Measurements from ENCODE around the gene SYS1. TPM values are rescaled to one million over a fixed set of nuclear protein-coding genes. Genes with fewer than 3 reads are reported as not detected.
A peak's percentile ranks its signal among the peaks of the same experiment; 100 is the strongest.

The SYS1 gene
- total and polyA plus RNA-seq, 2 of the 8 experiments (the other 6 are each of a cell fraction or from before 2014, with no cell fraction given): 19.6 to 50.8 TPM

DNA sequence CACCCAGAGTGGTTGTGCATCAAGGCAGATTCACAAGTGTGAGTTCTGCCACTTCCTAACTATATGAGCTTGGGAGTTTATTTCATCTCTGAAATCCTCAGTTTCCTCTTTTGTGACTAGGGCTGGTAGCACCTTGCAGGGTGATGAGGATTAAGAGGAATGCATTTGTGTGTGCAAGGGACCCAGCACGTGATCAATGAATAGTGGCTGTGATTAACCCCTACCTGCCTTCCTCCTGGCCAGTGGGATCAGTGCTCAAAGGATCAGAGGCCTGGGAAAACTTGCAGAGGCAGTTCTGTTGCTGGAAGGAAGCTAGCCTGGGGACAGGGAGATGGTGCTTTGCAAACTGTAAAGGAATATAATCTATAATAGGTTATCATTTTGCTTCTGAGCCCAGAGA, 22.0 kb upstream of the SYS1 start:
- H3K27me3 ChIP-seq (replicated peaks in 1 of 4; ENCODE audit: control insufficient read depth in 3 of 4, extremely low read depth in 1 of 4, insufficient read depth in 3 of 4, low read length in 3 of 4): no peaks in the 10 kb centered on the region
- peaks cover 0 to 89% of the 10 kb centered on the region in 2 experiments; a peak in 3 of 4 replicates for H3K79me2 ChIP-seq (ENCODE audit: control insufficient read depth in 1 of 2, insufficient read depth in 2 of 2, low read length in 2 of 2)
- peak overlapping the region in 2 of 4 experiments; percentile 12 to 51; a peak in 3 of 8 replicates for H3K4me3 ChIP-seq (ENCODE audit: extremely low read depth in 1 of 4, insufficient read depth in 2 of 4, low read depth in 3 of 4, low read length in 4 of 4)
- H4K8ac ChIP-seq (ENCODE audit: extremely low read depth, insufficient read depth, low read length): no peak overlapping the region
- peak overlapping the region in 1 of 4 experiments; percentile 47; a peak in 2 of 7 replicates for H3K9ac ChIP-seq (replicated peaks in 1 of 4; ENCODE audit: extremely low read depth in 1 of 4, low read depth in 3 of 4, low read length in 3 of 4)
- H4K91ac ChIP-seq (replicated peaks; ENCODE audit: insufficient read length, low read length): no peak overlapping the region
- no peak for DNase-seq (ENCODE audit: low read depth in 1 of 2, low spot score in 2 of 2)
- peak overlapping the region; percentile 86; the same call in 1 of the 2 replicates for H3K18ac ChIP-seq (ENCODE audit: extremely low read depth, low read length)
- H2BK20ac ChIP-seq (ENCODE audit: low read length): no peak overlapping the region
- H3K4me2 ChIP-seq (ENCODE audit: insufficient read depth in 1 of 2, low read depth in 2 of 2, low read length in 2 of 2): peak overlapping the region; percentile 68 to 84
- no peaks in the 10 kb centered on the region for H3K9me3 ChIP-seq (ENCODE audit: insufficient read depth in 2 of 2, low read depth in 1 of 2, low read length in 1 of 2)
- no peak overlapping the region for H3K56ac ChIP-seq (replicated peaks; ENCODE audit: insufficient read length, low read depth, low read length)
- peaks cover 37 to 75% (median 53%) of the 10 kb centered on the region in 4 experiments for H3K4me1 ChIP-seq (replicated peaks in 1 of 4; ENCODE audit: control insufficient read depth in 3 of 4, insufficient read depth in 4 of 4, low read length in 3 of 4)
- peak overlapping the region; percentile 30; the same call in 1 of the 2 replicates for H2BK5ac ChIP-seq (ENCODE audit: low read depth, low read length)
- H2AK5ac ChIP-seq (ENCODE audit: low read depth, low read length): no peak overlapping the region
- CTCF ChIA-PET (ENCODE audit: partially characterized antibody): interaction anchor here (0.8 to 4.6 kb wide), 13 partner anchors 8 to 109 kb away, joined by 3 to 24 read pairs (median 5); partner anchors contain the start of genes DBNDD2 and SYS1
- no peak overlapping the region for H3K23ac ChIP-seq (ENCODE audit: insufficient read length)
- H2AFZ ChIP-seq (ENCODE audit: low read length): no peak overlapping the region
- no peaks in the 10 kb centered on the region for H3K23me2 ChIP-seq (ENCODE audit: low read depth, low read length)
- peaks cover 28% of the 10 kb centered on the region for H3K79me1 ChIP-seq (ENCODE audit: low read depth, low read length)
- POLR2A ChIA-PET (ENCODE audit: partially characterized antibody): interaction anchor here (0.8 to 2.3 kb wide), 12 partner anchors 8 to 96 kb away, joined by 3 to 18 read pairs (median 4); partner anchors contain the start of gene SYS1
- H3K4ac ChIP-seq (replicated peaks; ENCODE audit: insufficient read length, low read depth, low read length): no peak overlapping the region
- WGBS, 2 experiments (ENCODE audit: extremely low coverage in 1 of 2, insufficient coverage in 1 of 2, insufficient read length in 1 of 2, insufficient replicate concordance in 2 of 2, low coverage in 1 of 2, low lambda C conversion rate in 2 of 2, missing lambda C conversion rate in 1 of 2): 0% methylated on average over 1 of the region's 1 CpG; no CpG with 5 or more reads in 1 of the 2 experiments
- H3K36me3 ChIP-seq (ENCODE audit: control insufficient read depth in 2 of 4, insufficient read depth in 4 of 4, low read length in 3 of 4): peaks cover 0 to 6% (median 0%) of the 10 kb centered on the region in 4 experiments; a peak in 1 of 8 replicates
- peak overlapping the region; percentile 45; the same call in 1 of the 2 replicates for H3K27ac ChIP-seq (ENCODE audit: low read depth, low read length)
- H2BK15ac ChIP-seq (ENCODE audit: low read length): no peak overlapping the region
- no peak overlapping the region for H3K14ac ChIP-seq (ENCODE audit: insufficient read length)
- no peak for FAIRE-seq
- H4K5ac ChIP-seq (ENCODE audit: insufficient read length, low read depth, low read length): peak overlapping the region; percentile 31
- H2BK120ac ChIP-seq (replicated peaks; ENCODE audit: low read depth, low read length): peak overlapping the region; percentile 26
- 0 out of 2 replicates have a peak overlapping the region, but pooled peaks have one; percentile 43 for H2BK12ac ChIP-seq (ENCODE audit: low read depth, low read length)
- peaks cover 0 to 2% of the 10 kb centered on the region in 2 experiments for H4K20me1 ChIP-seq (replicated peaks in 1 of 2; ENCODE audit: control insufficient read depth in 1 of 2, insufficient read depth in 2 of 2, low read length in 2 of 2)
- TF ChIP-seq MAX (IDR thresholded peaks at IDR 0.05): peak; percentile 71
- no peak for TF ChIP-seq TBP (IDR thresholded peaks at IDR 0.05; ENCODE audit: low read depth, low read length)
- TF ChIP-seq TAF1 (IDR thresholded peaks at IDR 0.05; ENCODE audit: low read depth, low read length): 0 out of 2 replicates have a peak, but pooled peaks have one; percentile 7
- no peak for TF ChIP-seq PHF8 (conservative IDR thresholded peaks at IDR 0.05; ENCODE audit: low read depth, low read length)
- TF ChIP-seq, protein P1, sequence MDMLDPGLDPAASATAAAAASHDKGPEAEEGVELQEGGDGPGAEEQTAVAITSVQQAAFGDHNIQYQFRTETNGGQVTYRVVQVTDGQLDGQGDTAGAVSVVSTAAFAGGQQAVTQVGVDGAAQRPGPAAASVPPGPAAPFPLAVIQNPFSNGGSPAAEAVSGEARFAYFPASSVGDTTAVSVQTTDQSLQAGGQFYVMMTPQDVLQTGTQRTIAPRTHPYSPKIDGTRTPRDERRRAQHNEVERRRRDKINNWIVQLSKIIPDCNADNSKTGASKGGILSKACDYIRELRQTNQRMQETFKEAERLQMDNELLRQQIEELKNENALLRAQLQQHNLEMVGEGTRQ (IDR thresholded peaks at IDR 0.05; ENCODE audit: low read length): peak; percentile 90
- no peak for TF ChIP-seq RXRA (IDR thresholded peaks at IDR 0.05; ENCODE audit: insufficient read depth, low read depth, low read length)
- no peak for TF ChIP-seq SP4 (IDR thresholded peaks at IDR 0.05; ENCODE audit: low read length)
- no peak for TF ChIP-seq KDM1A (IDR thresholded peaks at IDR 0.05; ENCODE audit: borderline replicate concordance, low read length)
- TF ChIP-seq ATF3 (IDR thresholded peaks at IDR 0.05; ENCODE audit: insufficient read depth, low read depth, low read length): 0 out of 2 replicates have a peak, but pooled peaks have one; percentile 18
- TF ChIP-seq CHD1 (IDR thresholded peaks at IDR 0.05; ENCODE audit: low read depth, low read length): no peak

Data from H1 (cell line).